Choroid plexus epithelial cell (primary cell): Measurements from ENCODE around the gene COG6.

Experiments
- DNase-seq: peaks from one replicate; pipeline ENCODE4 v3.0.0-alpha.2; 2010; ENCODE audit warnings: low read depth
- H3K4me3 ChIP-seq: 2 replicates; pipeline ENCODE4 v1.5.1; 2011; ENCODE audit warnings: low read depth, mild to moderate bottlenecking, control low read depth, low read length, moderate library complexity
- TF ChIP-seq, protein P1 (sequence below): conservative IDR thresholded peaks from 2 replicates; pipeline ENCODE4 v1.5.1; 2011; ENCODE audit warnings: low read depth, mild to moderate bottlenecking, control low read depth, inconsistent platforms, low read length, moderate library complexity

The COG6 gene

DNA sequence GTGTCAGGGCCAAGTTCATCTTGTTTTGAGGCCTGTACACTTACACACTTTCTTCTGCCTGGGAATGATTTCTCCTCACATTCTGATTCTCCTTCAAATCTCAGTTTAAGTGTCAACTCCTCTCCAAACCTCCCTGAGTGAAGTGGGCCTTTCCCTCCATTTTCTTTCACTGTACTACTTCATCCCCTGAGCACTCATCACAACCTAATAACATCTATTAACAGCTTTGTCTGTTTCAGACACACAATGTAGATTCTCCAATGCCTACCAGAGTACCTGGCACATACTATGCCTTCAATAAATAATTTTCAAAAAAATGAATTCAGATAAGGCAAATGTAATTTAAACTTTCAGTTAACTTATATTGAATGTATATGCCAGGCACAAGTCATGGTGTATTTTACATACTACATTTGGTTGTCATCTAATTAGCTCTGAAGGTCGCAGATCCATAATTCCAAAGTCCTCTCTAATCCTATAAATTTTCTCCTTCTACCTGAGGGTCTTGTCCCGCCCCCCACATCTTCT is 357 bp upstream of the COG6 start:
- TF ChIP-seq, protein P1, sequence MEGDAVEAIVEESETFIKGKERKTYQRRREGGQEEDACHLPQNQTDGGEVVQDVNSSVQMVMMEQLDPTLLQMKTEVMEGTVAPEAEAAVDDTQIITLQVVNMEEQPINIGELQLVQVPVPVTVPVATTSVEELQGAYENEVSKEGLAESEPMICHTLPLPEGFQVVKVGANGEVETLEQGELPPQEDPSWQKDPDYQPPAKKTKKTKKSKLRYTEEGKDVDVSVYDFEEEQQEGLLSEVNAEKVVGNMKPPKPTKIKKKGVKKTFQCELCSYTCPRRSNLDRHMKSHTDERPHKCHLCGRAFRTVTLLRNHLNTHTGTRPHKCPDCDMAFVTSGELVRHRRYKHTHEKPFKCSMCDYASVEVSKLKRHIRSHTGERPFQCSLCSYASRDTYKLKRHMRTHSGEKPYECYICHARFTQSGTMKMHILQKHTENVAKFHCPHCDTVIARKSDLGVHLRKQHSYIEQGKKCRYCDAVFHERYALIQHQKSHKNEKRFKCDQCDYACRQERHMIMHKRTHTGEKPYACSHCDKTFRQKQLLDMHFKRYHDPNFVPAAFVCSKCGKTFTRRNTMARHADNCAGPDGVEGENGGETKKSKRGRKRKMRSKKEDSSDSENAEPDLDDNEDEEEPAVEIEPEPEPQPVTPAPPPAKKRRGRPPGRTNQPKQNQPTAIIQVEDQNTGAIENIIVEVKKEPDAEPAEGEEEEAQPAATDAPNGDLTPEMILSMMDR = no peak
- no peak for DNase-seq
- peak overlapping the region; percentile 98 for H3K4me3 ChIP-seq

DNA sequence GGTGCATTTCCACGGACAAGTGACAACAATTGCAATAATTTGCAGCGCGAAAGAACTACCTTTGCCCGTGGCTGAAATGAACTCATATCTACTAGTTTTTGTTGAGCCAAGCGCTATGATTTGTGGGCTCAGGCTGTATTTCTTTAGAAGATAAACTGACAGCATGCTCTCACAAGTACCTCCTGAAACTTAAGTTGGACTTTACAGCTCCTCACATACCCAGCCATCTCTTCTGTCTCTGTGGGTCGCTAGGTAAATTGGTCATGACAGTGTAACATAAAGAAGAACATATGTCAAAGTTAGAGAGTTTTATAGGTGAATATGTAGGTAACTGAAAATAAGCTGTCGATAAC is 839 bp downstream of the COG6 start:
- H3K4me3 ChIP-seq = peak overlapping the region; percentile 98
- peak; percentile 35 for DNase-seq
- TF ChIP-seq, protein P1 = no peak

DNA sequence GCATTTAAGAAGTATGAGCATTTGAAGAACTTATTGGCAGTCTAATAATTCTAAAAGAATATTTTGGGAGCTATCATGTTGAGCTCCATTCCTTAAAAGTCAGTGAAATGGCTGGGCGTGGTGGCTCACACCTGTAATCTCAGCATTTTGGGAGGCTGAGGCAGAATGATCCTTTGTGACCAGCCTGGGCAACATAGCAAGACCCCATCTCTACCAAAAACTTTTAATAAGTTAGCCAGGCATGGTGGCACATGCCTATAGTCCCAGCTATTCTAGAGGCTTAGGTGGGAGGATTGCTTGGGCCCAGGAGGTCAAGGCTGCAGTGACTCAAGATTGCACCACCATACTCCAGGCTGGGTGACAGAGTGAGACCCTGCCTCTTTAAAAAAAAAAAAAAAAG is 8.0 kb downstream of the COG6 start:
- no peak overlapping the region for H3K4me3 ChIP-seq
- TF ChIP-seq, protein P1 = no peak
- no peak for DNase-seq

DNA sequence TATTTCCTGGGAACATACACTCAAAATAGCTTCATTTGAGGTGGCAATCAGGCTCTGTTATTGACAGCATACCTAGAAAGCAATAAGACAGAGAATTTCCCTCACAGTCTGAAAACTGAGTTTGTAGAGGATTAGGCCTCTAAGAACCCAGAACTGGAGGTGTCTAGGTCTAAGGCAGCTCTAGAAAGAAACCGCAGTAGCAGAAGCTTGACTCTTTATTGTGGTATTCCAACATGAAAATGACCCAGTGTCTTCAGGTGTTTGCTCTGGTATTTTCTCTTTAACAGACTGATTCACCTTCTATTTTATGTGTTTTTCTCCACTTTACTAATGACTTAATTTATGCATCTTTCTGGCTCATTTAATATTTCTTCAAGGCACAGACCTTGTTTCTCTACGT is 8.5 kb downstream of the COG6 start:
- TF ChIP-seq, protein P1 = no peak
- no peak for DNase-seq
- H3K4me3 ChIP-seq = no peak overlapping the region

DNA sequence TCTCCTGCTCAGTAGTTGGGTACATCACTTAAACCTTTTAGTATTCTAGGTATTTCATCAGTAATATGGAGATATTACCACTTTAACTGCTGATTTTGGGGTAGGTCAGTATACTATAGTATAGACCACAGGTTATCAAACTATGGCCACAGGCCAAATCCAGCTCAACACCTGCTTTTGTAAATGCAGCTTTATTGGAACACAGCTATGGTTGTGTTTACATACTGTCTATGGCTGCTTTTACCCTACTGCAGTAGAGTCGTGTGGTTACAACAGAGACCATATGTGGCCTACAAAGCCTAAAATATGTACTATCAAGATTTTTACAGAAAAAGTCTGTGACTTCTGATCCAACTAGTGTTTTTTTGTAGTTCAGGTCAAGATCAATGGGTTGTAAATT is 10.3 kb downstream of the COG6 start:
- DNase-seq = no peak
- no peak overlapping the region for H3K4me3 ChIP-seq
- TF ChIP-seq, protein P1 = no peak

DNA sequence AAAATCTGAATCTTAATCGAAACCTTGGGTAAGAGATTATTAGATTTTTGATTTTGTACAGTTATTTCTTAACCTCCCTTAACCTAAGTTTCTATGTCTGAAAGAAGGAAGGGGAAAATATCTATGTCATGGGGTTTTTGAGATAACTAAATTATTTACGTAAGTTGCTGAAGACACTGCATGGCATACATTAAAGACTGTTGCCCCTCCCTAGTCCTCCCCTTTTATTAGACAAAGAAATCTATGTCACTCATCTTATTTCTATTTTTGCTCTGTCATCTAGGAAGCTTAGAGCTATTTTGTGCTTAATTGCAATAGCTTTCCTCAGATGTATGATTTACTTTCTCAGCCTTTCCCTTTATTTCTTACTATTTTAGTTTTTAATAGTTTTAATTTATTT is 15.0 kb downstream of the COG6 start:
- H3K4me3 ChIP-seq = no peak overlapping the region
- no peak for DNase-seq
- TF ChIP-seq, protein P1 = no peak

DNA sequence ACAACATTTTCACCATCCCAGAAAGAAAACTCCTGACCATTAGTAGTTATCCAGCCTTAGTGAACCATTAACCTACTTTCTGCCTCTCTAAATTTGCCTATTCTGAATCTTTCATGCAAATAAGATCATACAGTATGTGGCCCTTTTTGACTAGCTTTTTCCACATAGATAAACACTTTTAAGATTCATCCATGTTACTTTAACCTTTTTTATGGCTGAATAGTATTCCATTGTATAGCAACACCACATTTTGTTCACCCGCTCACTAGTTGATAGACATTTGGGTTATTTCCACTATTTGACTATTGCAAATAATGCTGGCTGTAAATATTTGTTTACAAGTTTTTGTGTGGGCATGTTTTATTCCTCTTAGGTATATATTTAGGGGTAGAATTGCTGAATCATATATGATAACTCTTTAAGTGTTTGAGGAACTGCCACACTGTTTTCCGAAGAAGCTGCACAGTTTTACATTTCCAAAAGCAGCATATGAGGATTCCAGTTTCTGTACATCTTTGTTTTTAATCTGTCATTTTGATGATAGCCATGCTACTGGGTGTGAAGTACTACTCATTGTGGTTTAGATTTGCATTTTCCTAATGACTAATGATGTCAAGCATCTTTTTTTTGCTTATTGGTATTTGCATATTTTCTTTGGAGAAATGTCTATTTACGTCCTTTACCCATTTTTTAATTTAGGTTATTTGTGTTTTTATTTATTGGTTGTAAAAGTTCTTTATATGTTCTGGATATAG is 17.1 kb downstream of the COG6 start:
- H3K4me3 ChIP-seq = no peak overlapping the region
- TF ChIP-seq, protein P1 = no peak
- no peak for DNase-seq
